GM12878 (cell line): ENCODE measurements around the gene HID1. TPM values are rescaled to one million over a fixed set of nuclear protein-coding genes. Genes with fewer than 3 reads are reported as not detected.

Source experiments
- ATAC-seq: fragments of 200-7000 bp; cut with Tn5 transposase; 3 replicates; pipeline ENCODE4 v1.9.1; 2020; ENCODE audit warnings: mild to moderate bottlenecking, moderate library complexity
- BruUV-seq: library from RNA; stranded (reverse); fragments of 400-500 nt; replicated peaks from 2 replicates; lab custom pipeline; 2021; lab: Mats Ljungman, UMichigan
- CTCF ChIA-PET: fragments of 300-600 bp; sonication (Branson Sonifier 250); formaldehyde crosslinking; extraction: SDS; loops from one replicate; lab custom pipeline; 2021; ENCODE audit warnings: inconsistent platforms; lab: Yijun Ruan, JAX
- POLR2A ChIA-PET: fragments of 350-600 bp; formaldehyde crosslinking; extraction: SDS; loops from one replicate; lab custom pipeline; 2021; ENCODE audit warnings: inconsistent platforms; lab: Charles Lee
- RAD21 ChIA-PET: fragments of 300-600 bp; sonication (Branson Sonifier 250); formaldehyde crosslinking; loops from one replicate; lab custom pipeline; 2023; ENCODE audit warnings: antibody characterized with exemption; ENCODE audit not compliant: unreplicated experiment; lab: Charles Lee
- SMC1A ChIA-PET: fragments of 300-600 bp; sonication (Branson Sonifier 250); formaldehyde crosslinking; loops from one replicate; lab custom pipeline; 2023; ENCODE audit not compliant: unreplicated experiment, uncharacterized antibody; lab: Charles Lee
- DNase-seq: peaks from one replicate; pipeline ENCODE4 v3.0.0-alpha.2; 2011; ENCODE audit warnings: low read depth, low spot score
- FAIRE-seq: peaks from 3 replicates; lab custom pipeline; 2011; peaks lifted over from hg19 to GRCh38; lab: Jason Lieb, UNC
- H2AFZ ChIP-seq: 2 replicates; pipeline ENCODE4 v1.6.0; 2011; ENCODE audit warnings: low read depth, low read length, control low read depth; ENCODE audit not compliant: control insufficient read depth
- H3K27ac ChIP-seq: 2 replicates; pipeline ENCODE4 v1.5.1; 2011; ENCODE audit warnings: control low read depth; ENCODE audit not compliant: control insufficient read depth, insufficient read depth
- H3K27me3 ChIP-seq, 2 experiments: replicated peaks in 1 of 2; 2 replicates each; pipeline versions ENCODE4 v1.6.0 to v1.6.1; 2011; ENCODE audit warnings: low read length in 1 of 2; ENCODE audit not compliant: control insufficient read depth in 2 of 2, insufficient read depth in 2 of 2
- H3K36me3 ChIP-seq, 2 experiments: 2 replicates each; pipeline ENCODE4 v1.5.1; 2011; ENCODE audit warnings: low read length in 1 of 2; ENCODE audit not compliant: control insufficient read depth in 2 of 2, insufficient read depth in 2 of 2
- H3K4me1 ChIP-seq: 2 replicates; pipeline ENCODE4 v1.6.1; 2011; ENCODE audit warnings: mild to moderate bottlenecking, low read length, moderate library complexity, mixed read lengths; ENCODE audit not compliant: control insufficient read depth, insufficient read depth
- H3K4me2 ChIP-seq: 2 replicates; pipeline ENCODE4 v1.6.0; 2011; ENCODE audit warnings: control low read depth; ENCODE audit not compliant: control insufficient read depth, insufficient read depth
- H3K4me3 ChIP-seq: fragments of 200-600 bp; sonication (generic); 2 replicates; pipeline ENCODE4 v1.5.1; 2016
- H3K79me2 ChIP-seq: 2 replicates; pipeline ENCODE4 v1.6.0; 2011; ENCODE audit warnings: low read length; ENCODE audit not compliant: control insufficient read depth, insufficient read depth
- H3K9ac ChIP-seq: 2 replicates; pipeline ENCODE4 v1.8.0; 2011; ENCODE audit warnings: low read length, control low read depth, mixed read lengths; ENCODE audit not compliant: control insufficient read depth, insufficient read depth
- H3K9me3 ChIP-seq: replicated peaks from 3 replicates; pipeline ENCODE4 v1.5.1; 2011; ENCODE audit warnings: mild to moderate bottlenecking, low read length; ENCODE audit not compliant: control insufficient read depth, insufficient read depth
- H4K20me1 ChIP-seq: 2 replicates; pipeline ENCODE4 v1.6.0; 2011; ENCODE audit not compliant: control insufficient read depth, insufficient read depth
- BCL3 ChIP-seq: IDR thresholded peaks from 2 replicates; pipeline ENCODE4 v1.6.1; 2011; ENCODE audit warnings: borderline replicate concordance, low read depth, mild to moderate bottlenecking, moderate library complexity, low read length; ENCODE audit not compliant: insufficient read depth, poor library complexity, severe bottlenecking
- CBFB ChIP-seq: IDR thresholded peaks from 2 replicates; pipeline ENCODE4 v1.6.1; 2016; ENCODE audit warnings: antibody characterized with exemption, low read depth
- EED ChIP-seq: sonication (generic); IDR thresholded peaks from 2 replicates; pipeline ENCODE4 v1.6.1; 2016; ENCODE audit warnings: antibody characterized with exemption, low read depth
- GATAD2B ChIP-seq: fragments of 450-650 bp; conservative IDR thresholded peaks from 2 replicates; pipeline ENCODE4 v1.6.1; 2017; ENCODE audit warnings: low read depth, mild to moderate bottlenecking, moderate library complexity
- IKZF2 ChIP-seq, 2 experiments: fragments of 450-650 bp; IDR thresholded peaks; 2 replicates each; pipeline ENCODE4 v1.6.1; 2017; ENCODE audit warnings: mild to moderate bottlenecking in 2 of 2, moderate library complexity in 2 of 2
- LARP7 ChIP-seq: fragments of 450-650 bp; IDR thresholded peaks from 2 replicates; pipeline ENCODE4 v1.6.1; 2017; ENCODE audit warnings: mild to moderate bottlenecking
- MXI1 ChIP-seq: fragments of 150-350 bp; IDR thresholded peaks from 2 replicates; pipeline ENCODE4 v1.6.1; 2011; ENCODE audit warnings: low read depth, mild to moderate bottlenecking, inconsistent platforms, low read length, improper control_type of control experiment
- NFXL1 ChIP-seq: fragments of 450-650 bp; IDR thresholded peaks from 2 replicates; pipeline ENCODE4 v1.6.1; 2017; ENCODE audit warnings: antibody characterized with exemption, mild to moderate bottlenecking, borderline replicate concordance
- NR2F1 ChIP-seq: fragments of 450-650 bp; conservative IDR thresholded peaks from 2 replicates; pipeline ENCODE4 v1.6.1; 2017; ENCODE audit warnings: mild to moderate bottlenecking
- POLR2AphosphoS5 ChIP-seq: IDR thresholded peaks from 2 replicates; pipeline ENCODE4 v1.6.1; 2011; ENCODE audit warnings: mild to moderate bottlenecking, low read length, inconsistent platforms
- SREBF2 ChIP-seq: IDR thresholded peaks from 2 replicates; pipeline ENCODE4 v1.6.1; 2012; ENCODE audit warnings: mild to moderate bottlenecking, low read length
- ZBED1 ChIP-seq: IDR thresholded peaks from 2 replicates; pipeline ENCODE4 v1.6.1; 2016; ENCODE audit warnings: borderline replicate concordance
- ZZZ3 ChIP-seq: IDR thresholded peaks from 2 replicates; pipeline ENCODE4 v1.6.1; 2011; ENCODE audit warnings: low read depth; ENCODE audit not compliant: control insufficient read depth, insufficient read length
- WGBS: methylation state at CpG from one replicate; pipeline ENCODE4 v1.1.6; 2016; ENCODE audit warnings: low lambda C conversion rate; ENCODE audit not compliant: insufficient replicate concordance, insufficient coverage; ENCODE audit errors: missing lambda C conversion rate; 5-methylcytosine and 5-hydroxymethylcytosine counted together
- in situ Hi-C: fragments of 300-500 bp; cut with MboI; formaldehyde crosslinking; loops from 9 replicates; pipeline ENCODE4 v1.14.3; 2018; ENCODE audit warnings: mixed read lengths
- intact Hi-C: fragments of 100-400 bp; cut with micrococcal nuclease; formaldehyde crosslinking; loops from one replicate; pipeline ENCODE4 v1.14.2; 2022; ENCODE audit not compliant: unreplicated experiment
- polyA plus RNA-seq, 11 experiments: library from polyadenylated mRNA; depleted of rRNA in 4 of 11; unstranded in 6 of 11; stranded (reverse) in 5 of 11; fragments of >200 nt; fragmentation: Nextera tagmentation in 4 of 11; fragmentation: Illumina TruSeq in 1 of 11; extraction: Ambion mirVana in 4 of 11; extraction: Trizol in 1 of 11; gene quantifications; 1 replicate in 1 of 11; 2 replicates in 10 of 11; pipeline versions ENCODE4 v1.2.1 to v1.2.3, GENCODE V29; 2011 to 2016; ENCODE audit warnings: inconsistent platforms in 2 of 11, missing spikeins in 2 of 11, low read depth in 1 of 11
- total RNA-seq, 4 experiments: library from RNA; depleted of rRNA in 3 of 4; stranded (reverse); fragments of >200 nt in 3 of 4; fragmentation: Illumina TruSeq in 1 of 4; extraction: Trizol in 1 of 4; gene quantifications; 2 replicates each; pipeline versions ENCODE4 v1.2.1 to v1.2.3, GENCODE V29; 2013 to 2021
- TF ChIP-seq, protein P1 (sequence below): IDR thresholded peaks from 2 replicates; pipeline ENCODE4 v1.6.1; 2012; ENCODE audit warnings: low read depth, low read length, improper control_type of control experiment
- TF ChIP-seq, protein P2 (sequence below): fragments of 450-650 bp; formaldehyde crosslinking; IDR thresholded peaks from 2 replicates; pipeline ENCODE4 v1.4.0; 2022; ENCODE audit warnings: mild to moderate bottlenecking, moderate library complexity
- TF ChIP-seq, protein P3 (sequence below): IDR thresholded peaks from 2 replicates; pipeline ENCODE4 v1.6.1; 2011; ENCODE audit warnings: mild to moderate bottlenecking, low read depth, low read length, moderate library complexity; ENCODE audit not compliant: insufficient replicate concordance

The HID1 gene
- total and polyA plus RNA-seq, 10 of the 15 experiments (the other 5 are each of a cell fraction or from before 2014, with no cell fraction given): 0.04 to 0.77 (median 0.32) TPM; not detected in 2

DNA sequence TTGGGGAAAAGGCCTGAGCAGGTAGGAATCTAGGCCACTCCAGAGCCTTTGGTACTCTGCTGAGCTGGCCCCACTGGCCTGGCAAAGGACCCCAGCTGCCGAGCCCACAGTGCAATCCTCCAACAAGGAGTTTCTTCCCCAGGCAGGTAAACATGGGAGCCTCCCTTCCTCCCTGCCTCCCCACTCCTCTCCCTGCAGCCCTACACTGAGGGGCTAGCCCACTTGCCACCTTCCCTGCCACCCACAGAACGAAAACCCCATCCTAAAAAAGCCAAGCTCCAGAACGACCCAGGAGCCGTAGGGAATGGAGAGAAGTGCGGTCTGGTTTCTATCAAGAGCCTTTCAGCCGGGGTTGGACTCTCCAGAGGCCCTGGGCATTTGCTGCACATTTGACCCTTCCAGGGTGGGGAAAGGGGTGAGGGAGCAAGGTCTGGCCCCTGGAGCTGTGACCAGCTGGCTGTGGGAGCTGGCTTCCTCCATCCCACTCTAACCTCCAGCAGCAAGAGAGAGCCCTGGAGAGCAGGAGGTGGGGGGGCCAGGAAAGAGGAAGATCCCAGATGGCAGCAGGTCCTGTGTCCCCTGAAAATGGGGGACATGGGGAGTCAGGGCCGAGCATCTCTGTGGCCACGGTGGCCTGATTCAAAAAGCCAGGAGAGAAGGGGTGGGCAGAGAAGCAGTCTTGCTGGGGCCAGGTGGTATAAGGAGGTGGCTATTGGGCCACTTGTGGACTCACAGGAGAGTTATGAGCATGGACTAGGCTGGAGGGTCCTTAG is 1.3 kb downstream of the HID1 start (continued):
- TF ChIP-seq, protein P1, sequence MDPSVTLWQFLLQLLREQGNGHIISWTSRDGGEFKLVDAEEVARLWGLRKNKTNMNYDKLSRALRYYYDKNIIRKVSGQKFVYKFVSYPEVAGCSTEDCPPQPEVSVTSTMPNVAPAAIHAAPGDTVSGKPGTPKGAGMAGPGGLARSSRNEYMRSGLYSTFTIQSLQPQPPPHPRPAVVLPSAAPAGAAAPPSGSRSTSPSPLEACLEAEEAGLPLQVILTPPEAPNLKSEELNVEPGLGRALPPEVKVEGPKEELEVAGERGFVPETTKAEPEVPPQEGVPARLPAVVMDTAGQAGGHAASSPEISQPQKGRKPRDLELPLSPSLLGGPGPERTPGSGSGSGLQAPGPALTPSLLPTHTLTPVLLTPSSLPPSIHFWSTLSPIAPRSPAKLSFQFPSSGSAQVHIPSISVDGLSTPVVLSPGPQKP: no peak
- no peak for TF ChIP-seq ZZZ3

DNA sequence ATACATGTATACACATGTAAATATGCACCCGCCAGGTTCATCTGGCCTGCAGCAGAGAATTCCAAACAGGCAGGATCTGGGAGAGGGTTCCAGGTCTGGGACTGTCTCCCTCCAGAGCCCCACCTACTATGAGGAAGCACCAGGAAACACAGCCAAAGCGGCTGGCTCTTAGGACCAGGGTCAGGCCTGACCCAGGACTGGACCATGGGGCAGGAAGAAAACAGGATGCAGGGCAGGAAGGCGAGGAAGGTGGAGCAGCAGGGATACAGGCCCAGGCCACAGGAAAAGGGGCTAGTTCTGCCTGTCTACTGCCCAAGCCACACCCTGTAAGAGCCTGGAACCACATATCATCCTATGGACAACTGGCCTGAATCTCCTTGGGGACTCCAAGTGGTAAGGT is 2.2 kb downstream of the HID1 start:
- ChIA-PET POLR2A (no interaction called here), CTCF (interaction anchor here (12.7 kb wide), 1 partner anchor 8 kb away, joined by 92 read pairs; no protein-coding TSS in a partner anchor), SMC1A (no interaction called here), RAD21 (no interaction called here)
- no peak for ATAC-seq
- in situ Hi-C loops (no loop called here), intact Hi-C loops (no loop called here)
- FAIRE-seq: no peak
- no peaks in the 10 kb centered on the region for H3K4me1 ChIP-seq
- DNase-seq: no peak
- no peak overlapping the region for H2AFZ ChIP-seq
- BruUV-seq: no TSS peak
- H3K4me2 ChIP-seq: no peak overlapping the region
- H3K9ac ChIP-seq: no peak overlapping the region
- H3K9me3 ChIP-seq: no peaks in the 10 kb centered on the region
- WGBS: 45% methylated on average over 3 of the region's 3 CpGs
- H3K36me3 ChIP-seq: no peaks in the 10 kb centered on the region
- no peak overlapping the region for H3K27ac ChIP-seq
- peaks cover 7 to 11% of the 10 kb centered on the region in 2 experiments; a peak in 3 of 4 replicates for H3K27me3 ChIP-seq
- H3K79me2 ChIP-seq: no peaks in the 10 kb centered on the region
- H3K4me3 ChIP-seq: no peak overlapping the region
- H4K20me1 ChIP-seq: no peaks in the 10 kb centered on the region
- TF ChIP-seq SREBF2: no peak
- TF ChIP-seq LARP7: no peak
- TF ChIP-seq IKZF2 (IDR thresholded peaks at IDR 0.05): no peak
- TF ChIP-seq NFXL1: no peak
- no peak for TF ChIP-seq EED
- no peak for TF ChIP-seq MXI1
- TF ChIP-seq, protein P2, sequence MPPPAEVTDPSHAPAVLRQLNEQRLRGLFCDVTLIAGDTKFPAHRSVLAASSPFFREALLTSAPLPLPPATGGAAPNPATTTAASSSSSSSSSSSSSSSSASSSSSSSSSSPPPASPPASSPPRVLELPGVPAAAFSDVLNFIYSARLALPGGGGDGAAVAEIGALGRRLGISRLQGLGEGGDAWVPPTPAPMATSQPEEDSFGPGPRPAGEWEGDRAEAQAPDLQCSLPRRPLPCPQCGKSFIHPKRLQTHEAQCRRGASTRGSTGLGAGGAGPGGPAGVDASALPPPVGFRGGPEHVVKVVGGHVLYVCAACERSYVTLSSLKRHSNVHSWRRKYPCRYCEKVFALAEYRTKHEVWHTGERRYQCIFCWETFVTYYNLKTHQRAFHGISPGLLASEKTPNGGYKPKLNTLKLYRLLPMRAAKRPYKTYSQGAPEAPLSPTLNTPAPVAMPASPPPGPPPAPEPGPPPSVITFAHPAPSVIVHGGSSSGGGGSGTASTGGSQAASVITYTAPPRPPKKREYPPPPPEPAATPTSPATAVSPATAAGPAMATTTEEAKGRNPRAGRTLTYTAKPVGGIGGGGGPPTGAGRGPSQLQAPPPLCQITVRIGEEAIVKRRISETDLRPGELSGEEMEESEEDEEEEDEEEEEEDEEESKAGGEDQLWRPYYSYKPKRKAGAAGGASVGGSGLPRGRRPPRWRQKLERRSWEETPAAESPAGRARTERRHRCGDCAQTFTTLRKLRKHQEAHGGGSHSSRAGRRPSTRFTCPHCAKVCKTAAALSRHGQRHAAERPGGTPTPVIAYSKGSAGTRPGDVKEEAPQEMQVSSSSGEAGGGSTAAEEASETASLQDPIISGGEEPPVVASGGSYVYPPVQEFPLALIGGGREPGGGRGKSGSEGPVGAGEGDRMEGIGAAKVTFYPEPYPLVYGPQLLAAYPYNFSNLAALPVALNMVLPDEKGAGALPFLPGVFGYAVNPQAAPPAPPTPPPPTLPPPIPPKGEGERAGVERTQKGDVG (CRISPR knock-in tag): no peak
- no peak for TF ChIP-seq POLR2AphosphoS5
- TF ChIP-seq GATAD2B: no peak
- TF ChIP-seq ZBED1: no peak
- no peak for TF ChIP-seq BCL3
- TF ChIP-seq CBFB: no peak
- TF ChIP-seq, protein P3, sequence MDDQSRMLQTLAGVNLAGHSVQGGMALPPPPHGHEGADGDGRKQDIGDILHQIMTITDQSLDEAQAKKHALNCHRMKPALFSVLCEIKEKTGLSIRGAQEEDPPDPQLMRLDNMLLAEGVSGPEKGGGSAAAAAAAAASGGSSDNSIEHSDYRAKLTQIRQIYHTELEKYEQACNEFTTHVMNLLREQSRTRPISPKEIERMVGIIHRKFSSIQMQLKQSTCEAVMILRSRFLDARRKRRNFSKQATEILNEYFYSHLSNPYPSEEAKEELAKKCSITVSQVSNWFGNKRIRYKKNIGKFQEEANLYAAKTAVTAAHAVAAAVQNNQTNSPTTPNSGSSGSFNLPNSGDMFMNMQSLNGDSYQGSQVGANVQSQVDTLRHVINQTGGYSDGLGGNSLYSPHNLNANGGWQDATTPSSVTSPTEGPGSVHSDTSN: no peak
- TF ChIP-seq NR2F1: no peak
